Large intestine (tissue), 3 donors: ENCODE measurements around the gene GPR12. TPM values are rescaled to one million over a fixed set of nuclear protein-coding genes. Genes with fewer than 3 reads are reported as not detected.

Experiments used
- DNase-seq, 2 donors: peaks; one replicate each; pipeline versions ENCODE4 v3.0.0 to v3.0.0-alpha.2; 2013
- H3K27ac ChIP-seq: one replicate; pipeline ENCODE4 v1.5.1; 2013; ENCODE audit warnings: low read length
- H3K27me3 ChIP-seq: 2 replicates; pipeline ENCODE4 v1.6.1; 2013; ENCODE audit warnings: low read length; ENCODE audit not compliant: control insufficient read depth, insufficient read depth
- H3K36me3 ChIP-seq: 2 replicates; pipeline ENCODE4 v1.6.1; 2013; ENCODE audit warnings: low read length; ENCODE audit not compliant: control insufficient read depth, insufficient read depth
- H3K4me1 ChIP-seq: one replicate; pipeline ENCODE4 v1.6.1; 2013; ENCODE audit warnings: low read length; ENCODE audit not compliant: control insufficient read depth, insufficient read depth
- H3K4me3 ChIP-seq: one replicate; pipeline ENCODE4 v1.5.1; 2013; ENCODE audit warnings: low read length
- H3K9me3 ChIP-seq: one replicate; pipeline ENCODE4 v1.6.1; 2013; ENCODE audit warnings: mild to moderate bottlenecking, low read depth, low read length, moderate library complexity; ENCODE audit not compliant: control insufficient read depth
- WGBS: methylation state at CpG from one replicate; pipeline ENCODE4 v1.1.5; 2013; ENCODE audit warnings: low lambda C conversion rate; ENCODE audit not compliant: insufficient coverage; 5-methylcytosine and 5-hydroxymethylcytosine counted together
- polyA plus RNA-seq: library from polyadenylated mRNA; unstranded; fragments of 120-200 nt; gene quantifications from one replicate; pipeline ENCODE4 v1.2.1, GENCODE V29; 2013

The GPR12 gene
- polyA plus RNA-seq, 1 donor, result 0.97 TPM

- Histone ChIP-seq H3K9me3 (peaks cover 4% of the 10 kb centered on the region), H3K4me1 (no peaks in the 10 kb centered on the region), H3K27ac (no peak overlapping the region), H3K4me3 (no peak overlapping the region), H3K36me3 (no peaks in the 10 kb centered on the region), H3K27me3 (no peaks in the 10 kb centered on the region)
- DNase-seq, result no peak
- WGBS, result 13% methylated on average over 1 of the region's 5 CpGs
Measured at GRCh38 chr13:26719356-26719945, 41.1 kb downstream of the GPR12 start.

DNA sequence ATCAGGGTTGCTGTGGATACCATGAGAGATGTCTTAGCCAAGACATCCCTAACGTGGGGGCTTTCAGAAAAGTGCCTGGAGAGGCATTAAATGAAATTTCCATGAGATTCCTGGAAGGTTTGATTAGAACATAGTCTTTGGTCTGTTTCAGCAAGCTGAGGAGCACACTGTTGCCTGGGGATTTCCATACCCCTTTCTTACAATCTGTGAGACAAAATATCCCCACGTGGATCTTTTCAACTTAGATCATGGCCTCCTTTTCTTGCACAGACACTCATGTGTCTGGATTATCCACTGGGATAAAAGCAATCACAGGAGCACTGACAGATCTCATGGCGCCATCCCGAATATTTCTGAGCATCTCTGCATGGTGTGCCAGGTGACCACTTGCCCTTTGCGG, 41.7 kb downstream of the GPR12 start:
- peaks cover 4% of the 10 kb centered on the region for H3K9me3 ChIP-seq
- no peak overlapping the region for H3K4me3 ChIP-seq
- H3K27me3 ChIP-seq, result no peaks in the 10 kb centered on the region
- H3K27ac ChIP-seq, result no peak overlapping the region
- WGBS, result no CpG with 5 or more reads among the region's 5 CpGs
- DNase-seq, result no peak
- no peaks in the 10 kb centered on the region for H3K4me1 ChIP-seq
- H3K36me3 ChIP-seq, result no peaks in the 10 kb centered on the region

DNA sequence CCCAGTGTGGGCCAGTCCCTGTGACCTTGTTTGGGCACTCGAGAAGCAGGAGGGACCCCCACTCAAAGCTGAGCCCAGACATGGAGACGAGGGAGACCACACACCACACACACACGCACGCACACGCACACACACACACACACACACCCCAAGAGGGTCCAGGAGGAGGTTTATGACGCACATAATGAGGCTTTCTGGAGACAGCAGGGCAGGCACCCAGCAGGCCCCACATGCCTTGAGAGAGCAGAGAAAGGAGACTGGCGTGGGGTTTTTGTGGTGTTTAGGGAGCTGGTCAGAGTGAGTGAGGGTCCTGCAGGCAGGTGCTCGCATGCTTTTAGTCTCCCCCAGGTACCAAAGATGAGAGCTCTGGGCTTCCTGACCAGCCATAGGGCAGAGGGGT, 42.4 kb downstream of the GPR12 start:
- no CpG with 5 or more reads among the region's 8 CpGs for WGBS
- no peaks in the 10 kb centered on the region for H3K36me3 ChIP-seq
- H3K27me3 ChIP-seq, result no peaks in the 10 kb centered on the region
- H3K27ac ChIP-seq, result no peak overlapping the region
- no peaks in the 10 kb centered on the region for H3K4me1 ChIP-seq
- DNase-seq, result no peak
- H3K9me3 ChIP-seq, result peaks cover 4% of the 10 kb centered on the region
- no peak overlapping the region for H3K4me3 ChIP-seq

GRCh38 chr13:26716984-26717383, 43.6 kb downstream of the GPR12 start:
- no peaks in the 10 kb centered on the region for H3K36me3 ChIP-seq
- H3K4me3 ChIP-seq, result no peak overlapping the region
- H3K27ac ChIP-seq, result no peak overlapping the region
- no peaks in the 10 kb centered on the region for H3K9me3 ChIP-seq
- no peaks in the 10 kb centered on the region for H3K4me1 ChIP-seq
- no peak for DNase-seq
- WGBS, result no CpG with 5 or more reads among the region's 3 CpGs
- H3K27me3 ChIP-seq, result no peaks in the 10 kb centered on the region

DNA sequence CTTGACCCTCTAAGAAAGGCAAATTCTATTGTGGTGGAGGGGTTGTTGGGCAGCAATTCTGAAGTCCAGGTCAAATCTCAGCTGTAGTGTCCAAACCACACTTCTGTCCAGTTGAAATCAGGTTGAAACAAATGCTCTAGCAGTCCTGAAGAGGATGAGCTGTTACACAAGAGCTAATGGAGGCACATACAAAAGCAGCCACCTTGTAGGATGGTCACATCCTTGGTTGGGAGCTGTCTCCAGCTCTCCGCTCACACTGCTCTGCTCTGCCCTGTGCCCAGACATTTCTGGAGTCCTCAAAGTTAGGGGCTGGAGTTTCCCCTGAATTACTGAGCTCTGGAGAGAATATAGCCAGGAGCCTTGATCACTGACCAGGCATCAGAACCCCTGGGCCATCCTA, 47.2 kb downstream of the GPR12 start:
- WGBS, result no CpG with 5 or more reads among the region's 1 CpG
- Histone ChIP-seq H3K4me1 (no peaks in the 10 kb centered on the region), H3K9me3 (no peaks in the 10 kb centered on the region), H3K4me3 (no peak overlapping the region), H3K27me3 (peaks cover 3% of the 10 kb centered on the region), H3K27ac (no peak overlapping the region), H3K36me3 (no peaks in the 10 kb centered on the region)
- DNase-seq, result no peak

DNA sequence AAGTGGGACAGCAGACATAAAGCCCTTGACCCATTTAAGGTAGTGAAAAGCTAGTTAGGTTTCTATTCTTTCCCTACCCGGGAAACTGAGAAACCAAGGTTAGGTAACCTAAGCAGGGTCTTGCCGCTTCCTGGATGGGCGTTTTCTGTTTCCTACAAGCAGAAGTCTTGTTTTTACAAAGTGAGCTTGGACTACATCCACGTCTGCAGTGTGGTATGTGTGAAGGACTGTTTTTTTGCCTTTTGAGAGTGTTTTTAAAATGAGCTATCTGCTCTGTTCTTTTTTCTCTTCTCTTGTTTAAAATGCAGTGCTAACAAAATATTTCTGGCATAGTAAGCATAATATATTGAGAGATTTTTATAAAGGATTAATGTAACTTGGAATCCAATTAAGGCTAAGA, 49.4 kb downstream of the GPR12 start:
- no peaks in the 10 kb centered on the region for H3K4me1 ChIP-seq
- no peak for DNase-seq
- no peak overlapping the region for H3K4me3 ChIP-seq
- no peaks in the 10 kb centered on the region for H3K36me3 ChIP-seq
- no peaks in the 10 kb centered on the region for H3K9me3 ChIP-seq
- 83% methylated on average over 3 of the region's 4 CpGs for WGBS
- H3K27ac ChIP-seq, result no peak overlapping the region
- H3K27me3 ChIP-seq, result peaks cover 3% of the 10 kb centered on the region

- H3K27ac ChIP-seq, result no peak overlapping the region
- H3K4me1 ChIP-seq, result no peaks in the 10 kb centered on the region
- no peaks in the 10 kb centered on the region for H3K9me3 ChIP-seq
- DNase-seq, result no peak
- peaks cover 3% of the 10 kb centered on the region for H3K27me3 ChIP-seq
- no CpG with 5 or more reads among the region's 13 CpGs for WGBS
- H3K4me3 ChIP-seq, result no peak overlapping the region
- H3K36me3 ChIP-seq, result no peaks in the 10 kb centered on the region
Measured at GRCh38 chr13:26710166-26710565, 50.4 kb downstream of the GPR12 start.

DNA sequence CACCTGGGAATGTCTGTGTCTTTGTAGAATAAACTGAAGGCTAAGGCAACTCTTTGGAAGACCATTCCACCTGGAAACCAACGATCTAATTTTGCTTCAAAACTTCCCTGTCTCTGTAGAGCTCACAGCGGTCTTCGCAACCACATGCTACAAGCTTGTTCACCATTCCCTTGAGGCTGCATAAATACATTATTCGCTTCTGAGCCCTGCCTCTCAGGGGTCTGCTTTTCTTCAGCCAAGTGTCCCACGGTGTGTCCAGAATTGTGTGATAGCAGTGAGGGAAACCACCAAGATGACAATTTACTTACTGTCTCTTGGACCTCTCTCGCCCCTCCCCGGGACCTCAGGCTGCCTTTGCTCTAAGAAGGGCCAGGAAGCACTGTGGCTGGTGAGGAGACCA, 51.1 kb downstream of the GPR12 start:
- Histone ChIP-seq H3K27me3 (peaks cover 3% of the 10 kb centered on the region), H3K9me3 (no peaks in the 10 kb centered on the region), H3K36me3 (no peaks in the 10 kb centered on the region), H3K27ac (no peak overlapping the region), H3K4me3 (no peak overlapping the region), H3K4me1 (no peaks in the 10 kb centered on the region)
- no peak for DNase-seq
- no CpG with 5 or more reads among the region's 7 CpGs for WGBS

- H3K4me1 ChIP-seq, result no peaks in the 10 kb centered on the region
- DNase-seq, result no peak
- H3K4me3 ChIP-seq, result no peak overlapping the region
- no peaks in the 10 kb centered on the region for H3K9me3 ChIP-seq
- no peaks in the 10 kb centered on the region for H3K36me3 ChIP-seq
- no peak overlapping the region for H3K27ac ChIP-seq
- no CpG with 5 or more reads among the region's 6 CpGs for WGBS
- peaks cover 3% of the 10 kb centered on the region for H3K27me3 ChIP-seq
Measured at GRCh38 chr13:26708007-26708297, 52.6 kb downstream of the GPR12 start.

DNA sequence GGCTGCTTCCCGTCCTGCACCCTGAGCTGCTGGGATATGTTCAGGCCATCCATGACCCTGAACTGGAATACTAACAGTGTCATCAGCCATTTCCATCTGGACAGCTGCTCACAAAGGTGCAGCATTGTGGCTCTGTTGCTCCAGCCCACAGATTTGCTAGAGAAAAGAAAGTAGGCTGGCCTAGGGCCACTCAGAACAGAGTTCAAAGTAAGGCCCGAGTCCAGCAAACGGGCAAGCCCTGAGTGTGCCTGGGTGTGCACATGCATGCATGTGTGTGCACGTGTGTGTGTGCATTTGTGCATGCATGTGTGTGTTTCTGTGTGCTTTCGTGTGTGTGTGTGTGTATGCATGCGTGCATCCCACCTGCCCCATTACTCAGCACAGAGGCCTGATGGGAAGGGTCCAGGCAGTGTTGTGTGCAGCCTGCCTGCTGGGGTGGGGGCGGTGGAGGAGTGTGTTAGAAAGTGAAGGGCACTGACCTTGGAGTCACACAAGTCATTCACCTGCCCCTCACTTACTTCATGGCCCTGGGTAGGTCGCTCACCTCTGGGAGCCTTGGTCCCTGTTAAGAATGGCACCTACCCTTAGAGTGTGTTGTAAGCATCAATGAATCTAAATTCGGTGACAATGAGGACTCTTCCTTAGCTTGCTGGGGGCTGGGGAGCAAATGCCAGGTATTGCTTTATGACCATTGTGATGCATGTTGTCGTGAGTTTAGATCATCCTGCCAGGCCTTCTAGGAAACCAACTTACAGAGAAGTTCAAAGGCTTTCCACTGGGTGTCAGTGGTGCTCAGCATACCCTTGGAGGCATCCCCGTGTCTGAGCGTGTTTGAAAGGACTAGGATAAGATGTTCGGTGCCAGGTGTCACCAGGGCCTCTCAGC, 53.2 kb downstream of the GPR12 start:
- H3K36me3 ChIP-seq, result no peaks in the 10 kb centered on the region
- H3K4me1 ChIP-seq, result no peaks in the 10 kb centered on the region
- H3K4me3 ChIP-seq, result no peak overlapping the region
- WGBS, result no CpG with 5 or more reads among the region's 13 CpGs
- peak; percentile 16 to 28 for DNase-seq
- no peak overlapping the region for H3K27ac ChIP-seq
- peaks cover 3% of the 10 kb centered on the region for H3K27me3 ChIP-seq
- H3K9me3 ChIP-seq, result no peaks in the 10 kb centered on the region

DNA sequence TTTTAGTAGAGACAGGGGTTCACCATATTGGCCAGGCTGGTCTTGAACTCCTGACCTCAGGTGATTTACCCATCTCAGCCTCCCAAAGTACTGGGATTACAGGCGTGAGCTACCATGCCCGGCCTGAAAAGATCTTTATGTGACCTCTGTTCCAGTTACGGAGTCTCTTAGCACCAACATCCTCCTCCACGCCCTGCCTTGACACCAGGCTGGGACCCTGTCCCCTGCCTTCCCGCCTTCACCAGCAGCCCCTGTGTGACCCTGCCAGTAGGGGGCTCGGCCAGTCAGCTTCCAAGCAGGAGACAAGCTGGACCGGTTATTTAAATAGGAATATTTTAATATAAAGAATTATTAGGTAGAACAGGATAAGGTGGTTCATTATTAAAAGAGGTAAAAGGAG, 54.2 kb downstream of the GPR12 start:
- no peak overlapping the region for H3K4me3 ChIP-seq
- no peak overlapping the region for H3K27ac ChIP-seq
- WGBS, result no CpG with 5 or more reads among the region's 7 CpGs
- H3K9me3 ChIP-seq, result no peaks in the 10 kb centered on the region
- H3K27me3 ChIP-seq, result peaks cover 3% of the 10 kb centered on the region
- DNase-seq, result no peak
- no peaks in the 10 kb centered on the region for H3K36me3 ChIP-seq
- H3K4me1 ChIP-seq, result no peaks in the 10 kb centered on the region
